HG03060 (cell line): Measurements from ENCODE around the gene PPP1R13B.
"Not testable (repeated sequence)": the region's sequence is repeated elsewhere in the genome, so short reads cannot be mapped to it uniquely, and the experiment has no call there.

ENCODE experiments used
- ATAC-seq: cut with Tn5 transposase; IDR thresholded peaks from one replicate; pipeline ENCODE4 v1.9.1; 2021; ENCODE audit warnings: low read depth, moderate number of reproducible peaks; ENCODE audit not compliant: unreplicated experiment

The PPP1R13B gene

GRCh38 chr14:103802356-103802755, 45.0 kb downstream of the PPP1R13B start:
- ATAC-seq: no peak

- ATAC-seq: no peak
Measured at GRCh38 chr14:103801459-103801858, 45.9 kb downstream of the PPP1R13B start.

GRCh38 chr14:103793192-103793591, 54.2 kb downstream of the PPP1R13B start:
- not testable (repeated sequence) for ATAC-seq

GRCh38 chr14:103788086-103788485, 59.3 kb downstream of the PPP1R13B start:
- ATAC-seq: no peak

- no peak for ATAC-seq
Measured at GRCh38 chr14:103782376-103782775, 65.0 kb downstream of the PPP1R13B start.

GRCh38 chr14:103776319-103776718, 71.1 kb downstream of the PPP1R13B start:
- not testable (repeated sequence) for ATAC-seq

- no peak for ATAC-seq
Measured at GRCh38 chr14:103775506-103775905, 71.9 kb downstream of the PPP1R13B start.

GRCh38 chr14:103773521-103773920, 73.9 kb downstream of the PPP1R13B start:
- no peak for ATAC-seq

GRCh38 chr14:103772078-103772712, 75.2 kb downstream of the PPP1R13B start:
- no peak for ATAC-seq

GRCh38 chr14:103770902-103771301, 76.5 kb downstream of the PPP1R13B start:
- no peak for ATAC-seq

- ATAC-seq: no peak
Measured at GRCh38 chr14:103770500-103770899, 76.9 kb downstream of the PPP1R13B start.

- ATAC-seq: no peak
Measured at GRCh38 chr14:103767336-103767894, 80.0 kb downstream of the PPP1R13B start.

GRCh38 chr14:103765526-103765925, 81.8 kb downstream of the PPP1R13B start:
- no peak for ATAC-seq

- peak; percentile 47 for ATAC-seq
Measured at GRCh38 chr14:103763730-103764488, 83.5 kb downstream of the PPP1R13B start.

GRCh38 chr14:103762541-103762940, 84.8 kb downstream of the PPP1R13B start:
- no peak for ATAC-seq

GRCh38 chr14:103762036-103762435, 85.3 kb downstream of the PPP1R13B start:
- no peak for ATAC-seq

GRCh38 chr14:103758059-103758776, 89.2 kb downstream of the PPP1R13B start:
- no peak for ATAC-seq

GRCh38 chr14:103755060-103755459, 92.3 kb downstream of the PPP1R13B start:
- ATAC-seq: no peak

- ATAC-seq: no peak
Measured at GRCh38 chr14:103753774-103754173, 93.6 kb downstream of the PPP1R13B start.

GRCh38 chr14:103749860-103750259, 97.5 kb downstream of the PPP1R13B start:
- ATAC-seq: no peak

- ATAC-seq: no peak
Measured at GRCh38 chr14:103749452-103749851, 97.9 kb downstream of the PPP1R13B start.
